OCI-LY3 (cell line): ENCODE data around the gene CLIP2.

Source experiments
- H2AFZ ChIP-seq: fragments of 200-600, 300-600 bp; shearing (Covaris generic); 2 replicates; pipeline ENCODE4 v1.6.0; 2014; ENCODE audit warnings: antibody characterized with exemption, low read depth, low read length
- H3K27ac ChIP-seq: fragments of 200-600, 300-600 bp; sonication (generic); 2 replicates; pipeline ENCODE4 v1.5.1; 2014; ENCODE audit warnings: mild to moderate bottlenecking, low read length, moderate library complexity, mixed read lengths
- H3K27me3 ChIP-seq: fragments of 200-600, 300-600 bp; sonication (generic); 2 replicates; pipeline ENCODE4 v1.6.1; 2014; ENCODE audit warnings: low read depth, low read length, mixed read lengths
- H3K36me3 ChIP-seq: fragments of 200-600, 300-600 bp; sonication (generic); replicated peaks from 2 replicates; pipeline ENCODE3; 2014; ENCODE audit warnings: low read depth, low read length, mixed read lengths
- H3K4me1 ChIP-seq: fragments of 300-600, 200-600 bp; sonication (generic); 2 replicates; pipeline ENCODE4 v1.6.1; 2014; ENCODE audit warnings: low read length, mixed read lengths
- H3K4me2 ChIP-seq: fragments of 200-600, 300-600 bp; sonication (generic); 2 replicates; pipeline ENCODE4 v1.6.1; 2014; ENCODE audit warnings: low read length, mixed read lengths
- H3K4me3 ChIP-seq: fragments of 300-600, 200-600 bp; sonication (generic); 2 replicates; pipeline ENCODE4 v1.5.1; 2014; ENCODE audit warnings: antibody characterized with exemption, mild to moderate bottlenecking, low read length, moderate library complexity
- H3K79me2 ChIP-seq: fragments of 300-600, 200-600 bp; shearing (Covaris generic); 2 replicates; pipeline ENCODE4 v1.6.1; 2014; ENCODE audit warnings: mild to moderate bottlenecking, low read length, mixed read lengths
- H3K9ac ChIP-seq: fragments of 300-600, 200-600 bp; shearing (Covaris generic); 2 replicates; pipeline ENCODE4 v1.6.0; 2014; ENCODE audit warnings: mild to moderate bottlenecking, low read length, moderate library complexity
- H3K9me3 ChIP-seq: fragments of 200-600, 300-600 bp; shearing (Covaris generic); 2 replicates; pipeline ENCODE4 v1.6.1; 2014; ENCODE audit warnings: low read length, mixed read lengths; ENCODE audit not compliant: insufficient read depth
- H4K20me1 ChIP-seq: fragments of 200-600, 300-600 bp; sonication (generic); 2 replicates; pipeline ENCODE4 v1.6.1; 2016; ENCODE audit warnings: low read length, mixed read lengths; ENCODE audit not compliant: insufficient read depth
- CTCF ChIP-seq: fragments of 200-600, 300-600 bp; sonication (generic); IDR thresholded peaks from 2 replicates; pipeline ENCODE4 v1.5.1; 2014; ENCODE audit warnings: antibody characterized with exemption, low read length, low read depth
- EZH2phosphoT487 ChIP-seq: fragments of 200-600 bp; shearing (Covaris generic); IDR thresholded peaks from 2 replicates; pipeline ENCODE4 v1.6.1; 2018; ENCODE audit warnings: antibody characterized with exemption, mixed run types, low read depth

Gene CLIP2

GRCh38 chr7:74258639-74259038 lies 30.6 kb upstream of the CLIP2 start:
- no peak overlapping the region for H3K9ac ChIP-seq
- H3K4me2 ChIP-seq = no peak overlapping the region
- peaks cover 11% of the 10 kb centered on the region for H3K4me1 ChIP-seq
- H3K79me2 ChIP-seq = peaks cover 17% of the 10 kb centered on the region
- TF ChIP-seq CTCF (no peak), EZH2phosphoT487 (no peak)
- H4K20me1 ChIP-seq = no peaks in the 10 kb centered on the region
- H3K4me3 ChIP-seq = no peak overlapping the region
- H2AFZ ChIP-seq = no peak overlapping the region
- no peaks in the 10 kb centered on the region for H3K36me3 ChIP-seq
- H3K9me3 ChIP-seq = no peaks in the 10 kb centered on the region
- H3K27ac ChIP-seq = no peak overlapping the region
- H3K27me3 ChIP-seq = no peaks in the 10 kb centered on the region

- Histone ChIP-seq H3K79me2 (no peaks in the 10 kb centered on the region), H3K27ac (no peak overlapping the region), H3K4me2 (peak overlapping the region; percentile 22), H3K4me3 (no peak overlapping the region), H2AFZ (no peak overlapping the region), H3K36me3 (no peaks in the 10 kb centered on the region), H3K27me3 (no peaks in the 10 kb centered on the region), H3K4me1 (peaks cover 28% of the 10 kb centered on the region), H4K20me1 (no peaks in the 10 kb centered on the region), H3K9me3 (no peaks in the 10 kb centered on the region), H3K9ac (no peak overlapping the region)
- TF ChIP-seq CTCF (no peak), EZH2phosphoT487 (no peak)
These were observed 26.4 kb upstream of the CLIP2 start for GRCh38 chr7:74262639-74263398.

- H2AFZ ChIP-seq = no peak overlapping the region
- no peak overlapping the region for H3K9ac ChIP-seq
- H3K4me2 ChIP-seq = no peak overlapping the region
- no peaks in the 10 kb centered on the region for H4K20me1 ChIP-seq
- H3K79me2 ChIP-seq = no peaks in the 10 kb centered on the region
- no peak overlapping the region for H3K4me3 ChIP-seq
- H3K4me1 ChIP-seq = peaks cover 36% of the 10 kb centered on the region
- no peaks in the 10 kb centered on the region for H3K27me3 ChIP-seq
- H3K27ac ChIP-seq = no peak overlapping the region
- no peaks in the 10 kb centered on the region for H3K36me3 ChIP-seq
- H3K9me3 ChIP-seq = no peaks in the 10 kb centered on the region
- TF ChIP-seq CTCF (no peak), EZH2phosphoT487 (no peak)
These were observed 25.6 kb upstream of the CLIP2 start for GRCh38 chr7:74263399-74264120.

- Histone ChIP-seq H3K79me2 (no peaks in the 10 kb centered on the region), H3K4me2 (no peak overlapping the region), H3K36me3 (no peaks in the 10 kb centered on the region), H4K20me1 (no peaks in the 10 kb centered on the region), H2AFZ (no peak overlapping the region), H3K4me3 (no peak overlapping the region), H3K9me3 (no peaks in the 10 kb centered on the region), H3K9ac (no peak overlapping the region), H3K27ac (no peak overlapping the region), H3K27me3 (no peaks in the 10 kb centered on the region), H3K4me1 (peaks cover 52% of the 10 kb centered on the region)
- TF ChIP-seq CTCF (no peak), EZH2phosphoT487 (no peak)
These were observed 22.8 kb upstream of the CLIP2 start for GRCh38 chr7:74266191-74266963.
